ENCODE measurements around the gene METAP1D.
"Not testable (repeated sequence)": the region's sequence is repeated elsewhere in the genome, so short reads cannot be mapped to it uniquely, and the experiment has no call there.

METAP1D gene

GRCh38 chr2:172049567-172050120, 49.9 kb downstream of the METAP1D start:
- DNase-seq = no peak

- DNase-seq = no peak
Measured at GRCh38 chr2:172050479-172051125, 50.8 kb downstream of the METAP1D start.

- no peak for DNase-seq
Measured at GRCh38 chr2:172052000-172052983, 52.5 kb downstream of the METAP1D start.

DNA sequence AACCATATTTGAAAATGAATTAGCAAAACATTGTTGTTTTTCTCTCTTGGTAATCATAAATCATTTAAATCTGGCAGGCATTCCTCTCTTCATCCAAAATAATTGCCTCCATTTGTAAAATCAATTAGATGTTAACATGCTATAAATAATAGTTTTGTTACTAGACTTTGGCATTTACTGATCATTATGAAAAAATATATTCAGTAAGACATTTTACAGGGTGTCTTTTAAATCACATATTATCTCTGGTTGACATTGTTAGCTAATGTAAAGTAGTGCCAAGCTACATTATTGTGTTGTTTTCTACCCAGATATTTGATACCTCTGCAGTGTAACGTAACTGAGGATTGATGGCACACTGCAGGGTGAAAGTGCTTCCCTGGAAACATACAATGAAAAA, 53.7 kb downstream of the METAP1D start:
- DNase-seq = no peak

GRCh38 chr2:172056293-172056692, 56.5 kb downstream of the METAP1D start:
- DNase-seq = no peak

DNA sequence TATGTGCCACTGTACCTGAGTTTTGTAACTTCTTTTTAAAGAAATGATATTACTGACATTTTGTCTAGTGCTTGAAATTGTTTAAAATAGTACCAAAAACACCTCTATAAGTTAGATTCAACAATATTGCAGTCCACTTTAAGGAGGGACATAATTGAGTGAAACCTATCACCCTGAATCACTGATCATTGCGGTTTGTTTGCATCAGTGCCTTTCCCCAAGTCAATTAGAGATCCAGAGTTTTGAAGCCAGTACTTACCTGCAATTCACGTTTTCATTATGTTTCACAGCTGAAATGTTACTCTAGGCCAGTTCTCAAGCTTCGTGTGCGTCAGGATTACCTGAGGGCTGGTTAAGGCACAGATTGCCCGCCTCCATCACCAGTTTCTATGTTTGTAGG, 58.9 kb downstream of the METAP1D start:
- DNase-seq = no peak

- not testable (repeated sequence) for DNase-seq
Measured at GRCh38 chr2:172060118-172060517, 60.4 kb downstream of the METAP1D start.

DNA sequence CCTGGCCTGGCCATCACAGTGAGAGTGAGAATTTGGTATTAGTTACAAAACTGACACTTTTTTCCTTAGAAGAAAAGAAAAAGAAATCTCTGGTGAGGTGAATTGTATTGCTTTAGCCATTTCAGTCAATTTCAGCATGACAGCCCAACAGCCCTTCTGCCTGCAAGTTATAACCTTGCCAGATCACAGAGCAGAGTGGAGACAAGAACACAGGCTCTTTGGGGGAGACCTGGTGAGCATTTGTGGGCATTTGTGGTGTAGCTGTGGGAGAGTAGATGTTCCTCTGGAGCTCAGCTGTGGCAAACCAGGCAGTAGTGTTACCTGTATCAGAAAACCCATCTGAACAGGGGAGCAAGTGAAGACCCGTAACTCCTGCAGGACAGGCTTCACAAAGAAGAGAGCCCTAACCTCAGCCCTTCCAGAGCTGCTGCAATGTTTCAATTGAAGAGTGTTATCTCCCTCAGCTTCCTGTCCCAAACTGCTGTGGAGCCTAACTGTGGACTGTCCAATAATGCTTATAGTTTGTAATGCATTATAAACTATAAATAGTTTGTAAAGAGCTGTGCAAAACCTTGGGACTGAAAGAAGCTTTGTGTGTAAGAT, 62.8 kb downstream of the METAP1D start:
- DNase-seq = no peak

- no peak for DNase-seq
Measured at GRCh38 chr2:172063446-172063845, 63.7 kb downstream of the METAP1D start.

DNA sequence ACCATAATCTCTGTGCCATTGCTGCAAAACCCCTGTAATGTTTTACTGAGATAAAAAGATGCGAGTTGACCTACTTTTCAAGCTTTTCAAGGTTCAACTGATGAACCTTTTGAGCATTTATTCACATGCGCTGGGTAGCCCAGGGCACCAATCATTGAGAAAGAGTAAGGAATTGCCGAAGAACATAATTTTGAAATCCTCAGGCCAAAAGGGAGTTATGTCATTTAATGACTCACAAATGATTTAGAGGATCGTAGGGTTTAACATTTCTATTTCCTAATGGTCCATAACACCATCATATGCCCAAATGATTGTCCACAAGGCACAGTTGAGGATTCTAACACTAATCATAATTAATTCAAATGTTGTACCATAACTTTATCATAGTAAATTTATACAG, 65.4 kb downstream of the METAP1D start:
- DNase-seq = no peak

DNA sequence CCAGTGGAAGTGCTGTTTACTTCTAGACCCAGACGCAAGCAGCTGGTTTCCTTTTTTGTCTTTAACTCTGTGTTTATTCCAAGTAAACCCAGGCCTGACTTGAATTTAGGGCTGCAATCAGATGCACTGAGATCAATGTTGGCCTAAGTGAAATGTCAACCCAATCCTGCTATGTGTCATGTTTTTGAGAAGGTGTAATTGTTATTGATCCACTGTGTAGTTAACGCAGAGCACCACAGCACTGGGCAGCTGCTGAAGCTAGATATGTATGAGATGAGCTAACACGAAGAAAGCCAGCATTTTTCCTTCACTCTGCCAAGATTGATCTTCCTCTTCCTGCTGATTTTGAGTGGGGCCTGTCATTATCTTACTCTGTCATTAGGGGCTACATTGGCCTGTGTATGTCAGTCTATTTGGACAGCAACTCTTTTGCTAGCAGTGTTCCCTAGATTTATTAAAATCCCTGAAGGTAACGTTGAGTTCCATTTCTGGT, 66.7 kb downstream of the METAP1D start:
- DNase-seq = peak; percentile 100

GRCh38 chr2:172067905-172068304, 68.2 kb downstream of the METAP1D start:
- not testable (repeated sequence) for DNase-seq

DNA sequence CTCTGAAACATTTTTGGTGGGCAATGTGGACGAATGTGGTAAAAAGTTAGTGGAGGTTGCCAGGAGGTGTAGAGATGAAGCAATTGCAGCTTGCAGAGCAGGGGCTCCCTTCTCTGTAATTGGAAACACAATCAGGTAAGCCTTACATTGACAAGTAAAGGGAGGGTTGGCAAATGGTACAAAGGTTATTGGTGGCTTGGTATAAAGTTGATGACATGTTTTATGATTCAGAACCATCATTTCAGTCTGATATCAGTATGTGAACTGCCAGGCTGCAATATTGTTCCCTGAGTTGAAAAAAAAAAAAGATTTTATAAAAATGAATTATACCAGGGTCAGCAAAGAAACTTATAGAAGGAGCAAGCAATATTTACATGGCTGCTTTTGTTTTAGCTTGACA, 71.2 kb downstream of the METAP1D start:
- DNase-seq = no peak

DNA sequence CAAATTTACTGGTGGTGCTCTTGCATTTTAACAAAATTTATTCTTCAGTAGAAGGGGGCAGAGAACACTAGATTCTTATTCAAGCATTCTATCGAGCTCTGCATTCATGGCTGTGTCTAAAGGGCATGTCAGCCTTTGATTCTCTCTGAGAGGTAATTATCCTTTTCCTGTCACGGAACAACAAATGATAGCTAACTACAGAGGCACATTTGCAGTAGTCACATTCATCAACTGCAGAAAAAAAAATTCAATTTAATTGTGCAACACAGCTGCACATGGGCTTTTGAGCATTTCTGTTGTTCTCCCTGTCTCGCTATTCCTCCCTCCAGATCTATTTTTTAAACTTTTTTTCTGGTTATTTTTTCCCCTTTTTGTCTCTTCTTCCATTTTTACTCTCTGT, 72.5 kb downstream of the METAP1D start:
- no peak for DNase-seq

- DNase-seq = peak; percentile 100
Measured at GRCh38 chr2:172072706-172073105, 73.0 kb downstream of the METAP1D start.

- no peak for DNase-seq
Measured at GRCh38 chr2:172073518-172073917, 73.8 kb downstream of the METAP1D start.

DNA sequence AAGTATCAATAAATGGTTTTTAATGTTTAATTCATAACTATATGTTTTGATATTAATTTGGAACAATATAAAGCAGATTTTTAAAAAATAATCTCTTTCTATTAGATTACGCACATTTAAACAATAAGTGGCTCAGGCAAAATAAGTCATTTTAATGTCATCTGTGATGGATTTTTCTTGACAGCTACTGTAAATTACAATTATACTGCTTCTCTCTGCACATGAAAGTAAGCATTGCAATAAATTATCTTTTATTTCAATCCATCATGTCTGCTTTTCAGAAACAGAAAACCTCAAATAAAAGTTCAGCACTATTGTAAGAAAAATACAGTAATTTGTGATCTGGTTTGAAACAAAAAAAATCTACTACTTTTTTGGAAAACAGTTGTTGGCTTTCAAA, 74.5 kb downstream of the METAP1D start:
- DNase-seq = no peak

- DNase-seq = no peak
Measured at GRCh38 chr2:172079416-172079815, 79.7 kb downstream of the METAP1D start.

DNA sequence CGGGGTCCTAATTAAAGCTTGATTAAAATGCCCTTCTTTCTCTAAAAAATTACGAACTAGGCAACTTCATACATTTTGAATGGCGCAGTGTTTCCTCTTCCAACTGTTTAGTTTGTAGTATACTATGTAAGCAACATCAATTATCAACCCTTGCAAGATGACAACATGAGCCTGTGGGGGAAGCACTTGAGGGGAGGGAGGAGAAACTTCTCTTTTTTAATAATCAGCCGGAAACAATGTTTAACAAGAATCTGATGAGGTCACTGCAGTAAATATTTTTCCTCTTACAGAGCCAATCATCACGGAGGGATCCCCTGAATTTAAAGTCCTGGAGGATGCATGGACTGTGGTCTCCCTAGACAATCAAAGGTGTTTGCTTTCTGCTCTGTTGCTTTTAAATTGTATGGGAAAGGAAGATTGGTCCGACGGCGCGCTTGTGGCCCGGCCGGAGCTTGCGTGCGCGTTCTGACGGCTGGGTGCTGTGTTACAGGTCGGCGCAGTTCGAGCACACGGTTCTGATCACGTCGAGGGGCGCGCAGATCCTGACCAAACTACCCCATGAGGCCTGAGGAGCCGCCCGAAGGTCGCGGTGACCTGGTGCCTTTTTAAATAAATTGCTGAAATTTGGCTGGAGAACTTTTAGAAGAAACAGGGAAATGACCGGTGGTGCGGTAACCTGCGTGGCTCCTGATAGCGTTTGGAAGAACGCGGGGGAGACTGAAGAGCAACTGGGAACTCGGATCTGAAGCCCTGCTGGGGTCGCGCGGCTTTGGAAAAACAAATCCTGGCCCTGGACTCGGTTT, 80.3 kb downstream of the METAP1D start:
- no peak for DNase-seq

DNA sequence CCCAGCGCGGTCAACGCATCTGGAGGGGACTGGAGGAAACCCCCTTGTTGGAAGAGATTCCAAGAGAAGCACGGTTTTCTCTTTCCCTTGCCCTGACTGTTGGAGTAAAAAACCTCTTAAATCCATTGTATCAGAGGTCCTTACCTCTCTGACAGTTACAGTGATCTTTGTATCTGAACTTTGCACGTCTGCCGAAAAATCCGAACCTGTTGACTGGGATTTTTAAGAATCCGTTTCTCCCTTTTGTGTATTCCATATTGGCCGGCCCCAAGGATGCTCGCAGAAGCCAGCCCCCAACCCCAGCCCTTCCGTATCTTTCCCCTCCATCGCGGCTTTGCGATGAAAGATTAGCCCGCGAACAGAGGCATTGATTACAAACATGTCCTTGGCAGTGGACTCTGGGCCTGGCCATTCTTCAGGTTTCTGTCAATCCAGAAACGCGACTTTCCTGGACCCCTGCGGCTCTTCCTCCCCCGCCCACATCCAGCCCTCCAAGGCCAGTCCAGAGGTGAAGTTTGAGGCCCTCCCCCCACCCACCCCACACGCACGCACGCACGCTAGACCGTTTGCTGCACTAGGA, 81.0 kb downstream of the METAP1D start:
- DNase-seq = no peak

DNA sequence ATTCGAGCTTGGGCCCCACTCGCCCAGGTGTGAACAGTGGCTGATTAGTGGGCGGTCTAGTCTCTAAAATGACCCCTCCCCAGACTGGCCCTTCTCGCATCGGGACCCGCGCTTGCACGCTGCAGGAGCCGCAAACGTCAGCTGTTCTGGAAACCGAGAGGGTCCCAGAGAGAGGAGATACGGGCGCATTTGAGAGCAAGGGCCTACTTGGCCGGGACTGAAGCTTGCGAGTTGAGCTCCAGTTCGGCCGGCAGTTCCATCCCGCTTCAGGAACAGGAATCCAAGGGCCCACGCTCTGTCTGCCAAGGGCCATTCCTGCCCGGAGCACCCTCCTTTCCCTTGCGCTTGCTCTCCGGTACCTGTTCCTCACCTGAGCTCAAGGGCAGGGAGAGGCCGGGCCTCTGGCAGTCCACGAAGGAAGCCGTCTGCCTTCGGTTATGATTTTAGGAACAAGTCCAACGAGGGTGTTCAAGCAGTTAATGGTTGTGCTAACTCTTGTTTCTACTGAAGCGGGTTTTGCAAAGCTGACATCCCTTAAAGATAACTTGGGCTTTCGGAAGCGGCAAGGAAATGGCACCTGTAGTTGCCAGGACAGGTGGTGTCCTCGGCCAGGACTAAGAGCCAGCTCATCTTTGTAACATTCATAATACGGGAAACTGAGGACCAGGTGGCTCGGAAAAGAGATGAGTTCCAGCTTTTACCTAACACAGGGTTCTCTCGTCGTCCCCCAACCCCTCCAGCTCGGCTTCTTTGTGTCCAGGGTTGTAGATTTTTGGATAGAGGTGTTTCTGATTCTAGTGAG, 81.7 kb downstream of the METAP1D start:
- no peak for DNase-seq
